ENCODE results near the gene CPAMD8.

DNA sequence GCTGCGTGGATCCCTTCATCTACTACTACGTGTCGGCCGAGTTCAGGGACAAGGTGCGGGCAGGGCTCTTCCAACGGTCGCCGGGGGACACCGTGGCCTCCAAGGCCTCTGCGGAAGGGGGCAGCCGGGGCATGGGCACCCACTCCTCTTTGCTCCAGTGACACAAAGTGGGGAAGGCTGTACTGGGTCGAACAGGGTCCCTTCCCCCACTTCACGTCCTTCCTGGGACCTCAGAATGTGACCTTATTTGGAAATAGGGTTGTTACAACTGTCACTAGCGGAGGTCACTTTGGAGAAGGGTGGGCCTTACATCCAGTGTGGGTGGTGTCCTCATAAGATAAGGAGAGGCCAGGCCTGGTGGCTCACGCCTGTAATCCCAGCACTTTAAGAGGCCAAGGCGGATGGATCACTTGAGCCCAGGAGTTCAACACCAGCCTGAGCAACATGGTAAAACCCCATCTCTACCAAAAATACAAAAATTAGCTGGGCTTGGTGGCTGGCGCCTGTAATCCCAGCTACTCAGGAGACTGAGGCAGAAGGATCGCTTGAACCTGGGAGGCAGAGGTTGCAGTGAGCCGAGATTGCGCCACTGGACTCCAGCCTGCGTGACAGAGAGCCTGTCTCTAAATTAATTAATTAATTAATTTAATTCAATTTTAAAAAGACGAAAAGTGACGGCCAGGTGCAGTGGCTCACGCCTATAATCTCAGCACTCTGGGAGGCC, 136.0 kb downstream of the CPAMD8 start:
- no peak for TF ChIP-seq POLR2A (IDR thresholded peaks at IDR 0.05)
- TF ChIP-seq, protein P1, sequence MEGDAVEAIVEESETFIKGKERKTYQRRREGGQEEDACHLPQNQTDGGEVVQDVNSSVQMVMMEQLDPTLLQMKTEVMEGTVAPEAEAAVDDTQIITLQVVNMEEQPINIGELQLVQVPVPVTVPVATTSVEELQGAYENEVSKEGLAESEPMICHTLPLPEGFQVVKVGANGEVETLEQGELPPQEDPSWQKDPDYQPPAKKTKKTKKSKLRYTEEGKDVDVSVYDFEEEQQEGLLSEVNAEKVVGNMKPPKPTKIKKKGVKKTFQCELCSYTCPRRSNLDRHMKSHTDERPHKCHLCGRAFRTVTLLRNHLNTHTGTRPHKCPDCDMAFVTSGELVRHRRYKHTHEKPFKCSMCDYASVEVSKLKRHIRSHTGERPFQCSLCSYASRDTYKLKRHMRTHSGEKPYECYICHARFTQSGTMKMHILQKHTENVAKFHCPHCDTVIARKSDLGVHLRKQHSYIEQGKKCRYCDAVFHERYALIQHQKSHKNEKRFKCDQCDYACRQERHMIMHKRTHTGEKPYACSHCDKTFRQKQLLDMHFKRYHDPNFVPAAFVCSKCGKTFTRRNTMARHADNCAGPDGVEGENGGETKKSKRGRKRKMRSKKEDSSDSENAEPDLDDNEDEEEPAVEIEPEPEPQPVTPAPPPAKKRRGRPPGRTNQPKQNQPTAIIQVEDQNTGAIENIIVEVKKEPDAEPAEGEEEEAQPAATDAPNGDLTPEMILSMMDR (IDR thresholded peaks at IDR 0.05) = no peak

Data from body of pancreas (tissue), 4 donors.